HepG2 (cell line): ENCODE results near the gene FN1. TPM values are rescaled to one million over a fixed set of nuclear protein-coding genes. Genes with fewer than 3 reads are reported as not detected.

ENCODE experiments used
- ESRRA ChIP-seq: sonication (generic); formaldehyde crosslinking; IDR thresholded peaks from 2 replicates; pipeline ENCODE4 v1.5.1; 2020; ENCODE audit warnings: mild to moderate bottlenecking, low read depth, missing genetic modification reagents
- FOXA3 ChIP-seq: IDR thresholded peaks from 2 replicates; pipeline ENCODE4 v1.6.1; 2016; ENCODE audit warnings: missing genetic modification reagents, missing compliant biosample characterization
- HMG20B ChIP-seq: conservative IDR thresholded peaks from 2 replicates; pipeline ENCODE4 v1.6.1; 2016; ENCODE audit warnings: missing genetic modification reagents, missing compliant biosample characterization
- HNRNPLL ChIP-seq: fragments of 200-400 bp; formaldehyde crosslinking; IDR thresholded peaks from 2 replicates; pipeline ENCODE4 v1.6.1; 2017; ENCODE audit warnings: mild to moderate bottlenecking, low read depth, low read length; ENCODE audit not compliant: poor library complexity, severe bottlenecking
- KDM2A ChIP-seq: sonication (generic); formaldehyde crosslinking; IDR thresholded peaks from 2 replicates; pipeline ENCODE4 v1.4.0; 2020; ENCODE audit warnings: low read depth, missing genetic modification reagents, borderline replicate concordance
- MBD4 ChIP-seq: IDR thresholded peaks from 2 replicates; pipeline ENCODE4 v1.6.1; 2012; ENCODE audit warnings: low read length, inconsistent platforms, borderline replicate concordance
- PHB2 ChIP-seq: fragments of 450-650 bp; IDR thresholded peaks from 2 replicates; pipeline ENCODE4 v1.6.1; 2018; ENCODE audit not compliant: partially characterized antibody
- POLR2A ChIP-seq, 2 experiments: IDR thresholded peaks; 2 replicates each; pipeline ENCODE4 v1.6.1; 2011; ENCODE audit warnings: low read depth in 2 of 2, low read length in 2 of 2, mild to moderate bottlenecking in 1 of 2, moderate library complexity in 1 of 2; ENCODE audit not compliant: insufficient read depth in 1 of 2
- POLR2G ChIP-seq: fragments of 200-400 bp; formaldehyde crosslinking; IDR thresholded peaks from 2 replicates; pipeline ENCODE4 v1.6.1; 2018; ENCODE audit warnings: mild to moderate bottlenecking, low read depth, low read length, moderate library complexity
- RARG ChIP-seq: sonication (generic); formaldehyde crosslinking; IDR thresholded peaks from 2 replicates; pipeline ENCODE4 v1.4.0; 2020; ENCODE audit warnings: low read depth, mild to moderate bottlenecking, missing genetic modification reagents
- RBAK ChIP-seq: sonication (generic); formaldehyde crosslinking; IDR thresholded peaks from 2 replicates; pipeline ENCODE4 v1.5.1; 2020; ENCODE audit warnings: mild to moderate bottlenecking, missing genetic modification reagents
- RBFOX2 ChIP-seq: fragments of 200-400 bp; formaldehyde crosslinking; IDR thresholded peaks from 2 replicates; pipeline ENCODE4 v1.6.1; 2017; ENCODE audit warnings: low read depth, mild to moderate bottlenecking, low read length
- RBM22 ChIP-seq: fragments of 200-400 bp; formaldehyde crosslinking; optimal IDR thresholded peaks from 2 replicates; pipeline ENCODE3; 2017; ENCODE audit warnings: mild to moderate bottlenecking, low read length, moderate library complexity
- RFXANK ChIP-seq: IDR thresholded peaks from 2 replicates; pipeline ENCODE4 v1.6.1; 2016
- RNF2 ChIP-seq: fragments of 450-650 bp; conservative IDR thresholded peaks from 2 replicates; pipeline ENCODE4 v1.6.1; 2016; ENCODE audit warnings: low read depth
- SYNCRIP ChIP-seq: fragments of 200-400 bp; formaldehyde crosslinking; IDR thresholded peaks from 2 replicates; pipeline ENCODE4 v1.6.1; 2018; ENCODE audit warnings: mild to moderate bottlenecking, low read depth, low read length; ENCODE audit not compliant: insufficient read depth
- TMF1 ChIP-seq: sonication (generic); formaldehyde crosslinking; IDR thresholded peaks from 2 replicates; pipeline ENCODE4 v1.8.1; 2022; ENCODE audit warnings: low read depth, missing genetic modification reagents
- ZNF331 ChIP-seq: sonication (generic); formaldehyde crosslinking; IDR thresholded peaks from 2 replicates; pipeline ENCODE4 v1.4.0; 2020; ENCODE audit warnings: missing genetic modification reagents
- ZNF556 ChIP-seq: sonication (generic); formaldehyde crosslinking; IDR thresholded peaks from 2 replicates; pipeline ENCODE4 v1.4.0; 2020; ENCODE audit warnings: mild to moderate bottlenecking, missing genetic modification reagents, borderline replicate concordance
- ZNF557 ChIP-seq: sonication (generic); formaldehyde crosslinking; IDR thresholded peaks from 2 replicates; pipeline ENCODE4 v1.4.0; 2020; ENCODE audit warnings: missing genetic modification reagents
- ZNF83 ChIP-seq: sonication (generic); formaldehyde crosslinking; IDR thresholded peaks from 2 replicates; pipeline ENCODE4 v1.4.0; 2020; ENCODE audit warnings: missing genetic modification reagents, mild to moderate bottlenecking, borderline replicate concordance
- ZSCAN29 ChIP-seq: sonication (generic); formaldehyde crosslinking; conservative IDR thresholded peaks from 2 replicates; pipeline ENCODE4 v1.4.0; 2020; ENCODE audit warnings: mild to moderate bottlenecking, missing genetic modification reagents
- polyA plus RNA-seq, 8 experiments: library from polyadenylated mRNA; depleted of rRNA in 3 of 8; stranded (reverse) in 7 of 8; unstranded in 1 of 8; fragments of >200 nt; fragmentation: Illumina TruSeq in 4 of 8; extraction: Trizol in 4 of 8; gene quantifications; 2 replicates each; pipeline versions ENCODE4 v1.2.1 to v1.2.3, GENCODE V29; 2011 to 2016; ENCODE audit warnings: low read depth in 4 of 8, missing spikeins in 1 of 8, mixed read lengths in 1 of 8; ENCODE audit not compliant: insufficient read depth in 1 of 8
- total RNA-seq, 5 experiments: library from RNA; depleted of rRNA; stranded (reverse); fragments of >200 nt; fragmentation: Illumina TruSeq; extraction: Trizol; gene quantifications; 2 replicates each; pipeline ENCODE4 v1.2.3, GENCODE V29; 2016; ENCODE audit warnings: low read depth in 1 of 5
- TF ChIP-seq, protein P1 (sequence below): sonication (generic); formaldehyde crosslinking; IDR thresholded peaks from 2 replicates; pipeline ENCODE4 v1.4.0; 2020; ENCODE audit warnings: missing genetic modification reagents
- TF ChIP-seq, protein P2 (sequence below): sonication (generic); formaldehyde crosslinking; IDR thresholded peaks from 2 replicates; pipeline ENCODE4 v1.9.0; 2022; ENCODE audit warnings: missing genetic modification reagents, mild to moderate bottlenecking, borderline replicate concordance
- TF ChIP-seq, protein P3 (sequence below): sonication (generic); formaldehyde crosslinking; IDR thresholded peaks from 2 replicates; pipeline ENCODE4 v1.4.0; 2020; ENCODE audit warnings: missing genetic modification reagents
- TF ChIP-seq, protein P4 (sequence below): sonication (generic); formaldehyde crosslinking; IDR thresholded peaks from 2 replicates; pipeline ENCODE4 v1.5.1; 2020; ENCODE audit warnings: missing genetic modification reagents, mild to moderate bottlenecking, borderline replicate concordance

Gene FN1
- total and polyA plus RNA-seq, 2 of the 13 experiments (the other 11 are each of a cell fraction or from before 2014, with no cell fraction given), result 1,847 to 6,471 TPM

DNA sequence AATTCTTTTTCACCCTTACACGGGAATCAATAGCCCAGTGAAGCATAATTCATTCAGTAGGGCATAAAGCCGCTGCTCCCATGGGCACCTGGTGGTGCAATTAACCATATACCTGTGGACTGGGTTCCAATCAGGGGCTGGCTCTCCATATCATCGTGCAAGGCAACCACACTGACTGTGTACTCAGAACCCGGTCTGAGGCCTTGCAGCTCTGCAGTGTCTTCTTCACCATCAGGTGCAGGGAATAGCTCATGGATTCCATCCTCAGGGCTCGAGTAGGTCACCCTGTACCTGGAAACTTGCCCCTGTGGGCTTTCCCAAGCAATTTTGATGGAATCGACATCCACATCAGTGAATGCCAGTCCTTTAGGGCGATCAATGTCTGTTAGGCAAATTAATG is 55.2 kb downstream of the FN1 start (continued):
- TF ChIP-seq ZNF556 (CRISPR knock-in tag) (0 out of 2 replicates have a peak, but pooled peaks have one; percentile 26), HMG20B (CRISPR knock-in tag) (no peak), RFXANK (no peak), HNRNPLL (no peak), ZNF331 (CRISPR knock-in tag) (0 out of 2 replicates have a peak, but pooled peaks have one; percentile 14), ZSCAN29 (no peak), SYNCRIP (no peak), RNF2 (no peak), RBAK (CRISPR knock-in tag) (no peak), ZNF557 (CRISPR knock-in tag) (no peak), POLR2A (IDR thresholded peaks at IDR 0.05; ENCODE audit: insufficient read depth in 1 of 2, low read depth in 2 of 2, low read length in 2 of 2) (0 out of 4 replicates have a peak, but pooled peaks of 1 of the 2 experiments have one; percentile 26), RBM22 (peak; percentile 95), RARG (CRISPR knock-in tag) (no peak), PHB2 (no peak), POLR2G (peak; percentile 51; the same call in 1 of the 2 replicates), FOXA3 (CRISPR knock-in tag) (no peak), ZNF83 (CRISPR knock-in tag) (no peak), TMF1 (CRISPR knock-in tag) (no peak), RBFOX2 (peak; percentile 25; the same call in 1 of the 2 replicates), ESRRA (CRISPR knock-in tag) (no peak), MBD4 (no peak; the same call in 1 of the 2 replicates), KDM2A (CRISPR knock-in tag) (no peak)
- TF ChIP-seq, protein P1, sequence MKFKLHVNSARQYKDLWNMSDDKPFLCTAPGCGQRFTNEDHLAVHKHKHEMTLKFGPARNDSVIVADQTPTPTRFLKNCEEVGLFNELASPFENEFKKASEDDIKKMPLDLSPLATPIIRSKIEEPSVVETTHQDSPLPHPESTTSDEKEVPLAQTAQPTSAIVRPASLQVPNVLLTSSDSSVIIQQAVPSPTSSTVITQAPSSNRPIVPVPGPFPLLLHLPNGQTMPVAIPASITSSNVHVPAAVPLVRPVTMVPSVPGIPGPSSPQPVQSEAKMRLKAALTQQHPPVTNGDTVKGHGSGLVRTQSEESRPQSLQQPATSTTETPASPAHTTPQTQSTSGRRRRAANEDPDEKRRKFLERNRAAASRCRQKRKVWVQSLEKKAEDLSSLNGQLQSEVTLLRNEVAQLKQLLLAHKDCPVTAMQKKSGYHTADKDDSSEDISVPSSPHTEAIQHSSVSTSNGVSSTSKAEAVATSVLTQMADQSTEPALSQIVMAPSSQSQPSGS, result no peak
- TF ChIP-seq, protein P2, sequence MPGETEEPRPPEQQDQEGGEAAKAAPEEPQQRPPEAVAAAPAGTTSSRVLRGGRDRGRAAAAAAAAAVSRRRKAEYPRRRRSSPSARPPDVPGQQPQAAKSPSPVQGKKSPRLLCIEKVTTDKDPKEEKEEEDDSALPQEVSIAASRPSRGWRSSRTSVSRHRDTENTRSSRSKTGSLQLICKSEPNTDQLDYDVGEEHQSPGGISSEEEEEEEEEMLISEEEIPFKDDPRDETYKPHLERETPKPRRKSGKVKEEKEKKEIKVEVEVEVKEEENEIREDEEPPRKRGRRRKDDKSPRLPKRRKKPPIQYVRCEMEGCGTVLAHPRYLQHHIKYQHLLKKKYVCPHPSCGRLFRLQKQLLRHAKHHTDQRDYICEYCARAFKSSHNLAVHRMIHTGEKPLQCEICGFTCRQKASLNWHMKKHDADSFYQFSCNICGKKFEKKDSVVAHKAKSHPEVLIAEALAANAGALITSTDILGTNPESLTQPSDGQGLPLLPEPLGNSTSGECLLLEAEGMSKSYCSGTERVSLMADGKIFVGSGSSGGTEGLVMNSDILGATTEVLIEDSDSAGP (CRISPR knock-in tag), result no peak
- TF ChIP-seq, protein P3, sequence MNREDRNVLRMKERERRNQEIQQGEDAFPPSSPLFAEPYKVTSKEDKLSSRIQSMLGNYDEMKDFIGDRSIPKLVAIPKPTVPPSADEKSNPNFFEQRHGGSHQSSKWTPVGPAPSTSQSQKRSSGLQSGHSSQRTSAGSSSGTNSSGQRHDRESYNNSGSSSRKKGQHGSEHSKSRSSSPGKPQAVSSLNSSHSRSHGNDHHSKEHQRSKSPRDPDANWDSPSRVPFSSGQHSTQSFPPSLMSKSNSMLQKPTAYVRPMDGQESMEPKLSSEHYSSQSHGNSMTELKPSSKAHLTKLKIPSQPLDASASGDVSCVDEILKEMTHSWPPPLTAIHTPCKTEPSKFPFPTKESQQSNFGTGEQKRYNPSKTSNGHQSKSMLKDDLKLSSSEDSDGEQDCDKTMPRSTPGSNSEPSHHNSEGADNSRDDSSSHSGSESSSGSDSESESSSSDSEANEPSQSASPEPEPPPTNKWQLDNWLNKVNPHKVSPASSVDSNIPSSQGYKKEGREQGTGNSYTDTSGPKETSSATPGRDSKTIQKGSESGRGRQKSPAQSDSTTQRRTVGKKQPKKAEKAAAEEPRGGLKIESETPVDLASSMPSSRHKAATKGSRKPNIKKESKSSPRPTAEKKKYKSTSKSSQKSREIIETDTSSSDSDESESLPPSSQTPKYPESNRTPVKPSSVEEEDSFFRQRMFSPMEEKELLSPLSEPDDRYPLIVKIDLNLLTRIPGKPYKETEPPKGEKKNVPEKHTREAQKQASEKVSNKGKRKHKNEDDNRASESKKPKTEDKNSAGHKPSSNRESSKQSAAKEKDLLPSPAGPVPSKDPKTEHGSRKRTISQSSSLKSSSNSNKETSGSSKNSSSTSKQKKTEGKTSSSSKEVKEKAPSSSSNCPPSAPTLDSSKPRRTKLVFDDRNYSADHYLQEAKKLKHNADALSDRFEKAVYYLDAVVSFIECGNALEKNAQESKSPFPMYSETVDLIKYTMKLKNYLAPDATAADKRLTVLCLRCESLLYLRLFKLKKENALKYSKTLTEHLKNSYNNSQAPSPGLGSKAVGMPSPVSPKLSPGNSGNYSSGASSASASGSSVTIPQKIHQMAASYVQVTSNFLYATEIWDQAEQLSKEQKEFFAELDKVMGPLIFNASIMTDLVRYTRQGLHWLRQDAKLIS (CRISPR knock-in tag), result peak; percentile 54; the same call in 1 of the 2 replicates
- TF ChIP-seq, protein P4, sequence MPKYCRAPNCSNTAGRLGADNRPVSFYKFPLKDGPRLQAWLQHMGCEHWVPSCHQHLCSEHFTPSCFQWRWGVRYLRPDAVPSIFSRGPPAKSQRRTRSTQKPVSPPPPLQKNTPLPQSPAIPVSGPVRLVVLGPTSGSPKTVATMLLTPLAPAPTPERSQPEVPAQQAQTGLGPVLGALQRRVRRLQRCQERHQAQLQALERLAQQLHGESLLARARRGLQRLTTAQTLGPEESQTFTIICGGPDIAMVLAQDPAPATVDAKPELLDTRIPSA (CRISPR knock-in tag), result no peak
